OCI-LY7 (cell line): ENCODE data around the gene PMS1.

ENCODE experiments used
- EZH2phosphoT487 ChIP-seq: fragments of 200-600 bp; sonication (generic); IDR thresholded peaks from 2 replicates; pipeline ENCODE4 v1.6.1; 2018; ENCODE audit warnings: low read depth, borderline replicate concordance, mild to moderate bottlenecking, mixed run types, antibody characterized with exemption, low read length, moderate library complexity, mixed read lengths
- TF ChIP-seq, protein P1 (sequence below): fragments of 200-600 bp; sonication (generic); conservative IDR thresholded peaks from 2 replicates; pipeline ENCODE4 v1.5.1; 2014; ENCODE audit warnings: mild to moderate bottlenecking, antibody characterized with exemption, low read length, moderate library complexity, mixed read lengths

DNA sequence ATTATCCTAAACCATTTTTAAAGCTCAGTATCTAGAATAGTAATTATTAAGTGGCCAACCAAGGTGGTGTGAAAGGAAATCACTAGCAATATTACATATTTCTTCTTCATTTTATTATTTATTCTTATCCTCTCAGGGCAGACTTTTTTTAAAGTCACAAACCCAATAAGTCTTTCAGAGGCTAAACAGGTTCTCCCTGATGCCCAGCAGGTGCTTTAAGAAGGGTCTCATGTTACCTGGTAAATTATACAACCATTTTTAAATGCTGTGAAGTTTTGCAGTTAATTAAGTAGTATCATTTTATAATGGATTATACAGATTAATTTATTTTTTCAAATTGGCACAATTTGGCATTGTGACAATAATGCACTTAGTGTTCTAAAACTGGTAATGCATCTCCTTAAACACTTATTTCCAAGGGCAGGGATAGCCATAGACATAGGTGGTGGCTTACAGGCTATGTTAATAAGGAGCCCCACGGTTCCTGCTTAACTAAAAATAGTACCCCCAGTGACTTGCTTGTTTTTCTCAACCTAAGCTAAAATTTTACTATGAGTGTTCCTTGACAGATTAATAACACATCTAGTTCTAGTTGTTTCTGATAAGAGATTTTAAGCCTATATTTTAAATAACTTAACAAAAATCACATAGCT is 67.0 kb downstream of the PMS1 start:
- TF ChIP-seq, protein P1, sequence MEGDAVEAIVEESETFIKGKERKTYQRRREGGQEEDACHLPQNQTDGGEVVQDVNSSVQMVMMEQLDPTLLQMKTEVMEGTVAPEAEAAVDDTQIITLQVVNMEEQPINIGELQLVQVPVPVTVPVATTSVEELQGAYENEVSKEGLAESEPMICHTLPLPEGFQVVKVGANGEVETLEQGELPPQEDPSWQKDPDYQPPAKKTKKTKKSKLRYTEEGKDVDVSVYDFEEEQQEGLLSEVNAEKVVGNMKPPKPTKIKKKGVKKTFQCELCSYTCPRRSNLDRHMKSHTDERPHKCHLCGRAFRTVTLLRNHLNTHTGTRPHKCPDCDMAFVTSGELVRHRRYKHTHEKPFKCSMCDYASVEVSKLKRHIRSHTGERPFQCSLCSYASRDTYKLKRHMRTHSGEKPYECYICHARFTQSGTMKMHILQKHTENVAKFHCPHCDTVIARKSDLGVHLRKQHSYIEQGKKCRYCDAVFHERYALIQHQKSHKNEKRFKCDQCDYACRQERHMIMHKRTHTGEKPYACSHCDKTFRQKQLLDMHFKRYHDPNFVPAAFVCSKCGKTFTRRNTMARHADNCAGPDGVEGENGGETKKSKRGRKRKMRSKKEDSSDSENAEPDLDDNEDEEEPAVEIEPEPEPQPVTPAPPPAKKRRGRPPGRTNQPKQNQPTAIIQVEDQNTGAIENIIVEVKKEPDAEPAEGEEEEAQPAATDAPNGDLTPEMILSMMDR: no peak
- TF ChIP-seq EZH2phosphoT487: no peak
